ENCODE measurements around the gene LHX6. TPM values are rescaled to one million over a fixed set of nuclear protein-coding genes. Genes with fewer than 3 reads are reported as not detected.

The LHX6 gene
- total RNA-seq, 2 experiments from 2014 or later: not detected

- Mint-ChIP-seq H3K36me3 (ENCODE audit: low read depth) (no peaks in the 10 kb centered on the region), H3K27ac (no peak overlapping the region), H3K4me3 (no peak overlapping the region), H3K9me3 (no peaks in the 10 kb centered on the region), H3K4me1 (peaks cover 33% of the 10 kb centered on the region), H3K27me3 (peaks cover 90% of the 10 kb centered on the region)
- ChIA-PET CTCF (interaction anchor here (1.1 kb wide), 1 partner anchor 133 kb away, joined by 3 read pairs; no protein-coding TSS in a partner anchor), POLR2A (no interaction called here)
- no peak for DNase-seq
These were observed 11.1 kb downstream of the LHX6 start for GRCh38 chr9:122217640-122218039.

- Mint-ChIP-seq H3K4me1 (peaks cover 33% of the 10 kb centered on the region), H3K36me3 (ENCODE audit: low read depth) (no peaks in the 10 kb centered on the region), H3K9me3 (no peaks in the 10 kb centered on the region), H3K27me3 (peaks cover 90% of the 10 kb centered on the region), H3K4me3 (no peak overlapping the region), H3K27ac (no peak overlapping the region)
- ChIA-PET CTCF (interaction anchor here (1.1 kb wide), 1 partner anchor 134 kb away, joined by 3 read pairs; no protein-coding TSS in a partner anchor), POLR2A (no interaction called here)
- DNase-seq: no peak
These were observed 11.8 kb downstream of the LHX6 start for GRCh38 chr9:122216798-122217418.

DNA sequence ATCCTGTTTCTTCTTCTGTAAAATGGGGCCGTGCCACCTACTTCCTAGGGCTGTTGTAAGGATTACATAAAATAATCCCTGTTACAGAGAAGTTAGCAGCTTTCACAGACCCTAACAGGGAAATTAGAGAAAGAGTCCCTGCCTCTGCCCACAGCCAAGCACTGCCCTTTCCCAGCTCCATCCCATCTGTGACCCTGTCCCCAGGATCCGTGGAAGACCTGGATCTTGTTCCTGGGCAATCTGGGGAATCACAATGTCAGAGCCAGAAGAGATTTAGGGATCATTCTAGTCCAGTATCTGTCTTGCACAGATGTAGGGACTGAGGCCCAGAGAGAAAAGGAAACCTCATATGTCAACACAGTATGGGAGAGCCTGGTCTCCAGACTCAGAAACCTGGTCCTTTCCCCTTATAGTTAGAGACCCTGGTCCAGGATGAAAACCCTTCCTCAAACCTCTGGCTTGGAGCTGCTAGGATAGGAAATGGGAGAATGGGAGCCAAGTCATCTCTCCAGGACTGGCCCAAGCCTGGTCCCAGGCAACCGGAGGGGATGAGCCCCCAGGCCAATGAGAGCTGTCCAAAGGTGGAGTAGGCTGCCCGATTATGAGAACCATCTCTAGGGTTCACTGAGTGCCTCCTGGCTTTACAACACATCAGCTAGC lies 12.5 kb downstream of the LHX6 start:
- CTCF ChIA-PET: interaction anchor here (1.1 kb wide), 1 partner anchor 134 kb away, joined by 3 read pairs; no protein-coding TSS in a partner anchor
- no peak for DNase-seq
- H3K27ac Mint-ChIP-seq: no peak overlapping the region
- H3K4me3 Mint-ChIP-seq: no peak overlapping the region
- no peaks in the 10 kb centered on the region for H3K36me3 Mint-ChIP-seq (ENCODE audit: low read depth)
- peaks cover 90% of the 10 kb centered on the region for H3K27me3 Mint-ChIP-seq
- POLR2A ChIA-PET: no interaction called here
- no peaks in the 10 kb centered on the region for H3K9me3 Mint-ChIP-seq
- peaks cover 33% of the 10 kb centered on the region for H3K4me1 Mint-ChIP-seq

- H3K4me3 Mint-ChIP-seq: no peak overlapping the region
- H3K9me3 Mint-ChIP-seq: no peaks in the 10 kb centered on the region
- peaks cover 33% of the 10 kb centered on the region for H3K4me1 Mint-ChIP-seq
- no peak for DNase-seq
- peaks cover 89% of the 10 kb centered on the region for H3K27me3 Mint-ChIP-seq
- ChIA-PET POLR2A (no interaction called here), CTCF (no interaction called here)
- no peaks in the 10 kb centered on the region for H3K36me3 Mint-ChIP-seq (ENCODE audit: low read depth)
- H3K27ac Mint-ChIP-seq: no peak overlapping the region
These were observed 13.1 kb downstream of the LHX6 start for GRCh38 chr9:122215663-122216062.

DNA sequence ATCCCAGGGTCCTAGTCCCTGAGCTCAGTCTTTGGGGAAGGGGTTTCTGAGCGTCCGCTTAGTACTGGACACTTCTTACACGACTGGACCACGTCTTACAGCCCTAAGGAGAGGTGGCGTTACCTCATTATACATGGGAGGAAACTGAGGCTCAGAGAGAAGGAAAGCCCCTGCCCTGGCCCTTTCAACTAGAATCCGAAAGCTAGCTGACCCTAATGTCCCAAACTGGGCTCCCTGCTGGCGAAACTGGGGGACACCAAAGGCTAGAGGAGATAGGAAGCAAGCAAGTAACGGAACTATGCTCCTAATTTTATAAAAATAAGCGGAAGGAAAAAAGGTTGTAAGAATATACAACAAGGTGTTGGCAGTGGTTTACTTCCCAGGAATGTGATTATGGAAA lies 14.2 kb downstream of the LHX6 start:
- peak overlapping the region; percentile 52 for H3K4me3 Mint-ChIP-seq
- CTCF ChIA-PET: interaction anchor here (0.7 kb wide), 1 partner anchor 11 kb away, joined by 3 read pairs; no protein-coding TSS in a partner anchor

DNA sequence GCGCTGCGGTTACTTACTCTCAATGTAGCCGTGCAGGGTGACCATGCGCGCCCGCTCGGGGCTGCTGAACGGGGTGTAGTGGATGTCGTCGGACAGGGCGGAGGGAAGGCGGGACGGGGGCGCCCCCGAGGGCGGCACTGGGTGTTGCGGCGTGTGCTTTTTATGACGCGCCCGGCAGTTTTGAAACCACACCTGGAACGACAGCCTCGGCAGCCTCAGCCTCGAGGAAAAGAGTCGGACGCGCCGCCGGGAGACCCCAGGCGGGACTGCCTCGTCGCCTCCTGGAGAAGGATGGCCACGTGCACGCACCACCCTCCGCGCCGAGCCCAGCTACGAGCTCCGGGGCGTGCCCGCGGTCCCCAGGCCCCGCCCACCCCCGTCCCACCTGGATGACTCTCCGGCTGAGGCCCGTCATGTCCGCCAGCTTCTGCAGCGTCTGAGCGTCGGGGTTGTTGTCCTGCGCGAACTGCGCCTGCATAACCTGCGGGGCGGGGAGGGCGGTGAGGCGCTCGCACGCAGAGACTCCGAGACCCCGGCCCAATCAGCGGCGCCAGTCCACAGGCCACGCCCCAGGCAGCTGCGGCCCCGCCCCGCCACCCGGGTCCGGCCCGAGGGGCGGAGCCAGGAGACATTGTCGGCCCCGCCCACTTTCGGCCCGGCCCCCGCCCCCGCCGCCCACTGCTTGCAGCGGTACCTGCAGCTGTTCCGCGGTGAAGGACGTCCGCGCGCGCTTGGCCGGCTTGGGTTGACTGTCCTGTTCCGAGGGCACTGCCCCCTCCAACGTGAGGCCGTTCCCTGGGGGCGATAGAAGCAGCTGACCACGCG lies 15.0 kb downstream of the LHX6 start:
- H3K27ac Mint-ChIP-seq: no peak overlapping the region
- CTCF ChIA-PET: interaction anchor here (0.7 kb wide), 1 partner anchor 12 kb away, joined by 3 read pairs; no protein-coding TSS in a partner anchor
- DNase-seq: peak; percentile 63
- POLR2A ChIA-PET: no interaction called here
- peak overlapping the region; percentile 52 for H3K4me3 Mint-ChIP-seq
- H3K4me1 Mint-ChIP-seq: peaks cover 20% of the 10 kb centered on the region
- H3K9me3 Mint-ChIP-seq: no peaks in the 10 kb centered on the region
- H3K36me3 Mint-ChIP-seq (ENCODE audit: low read depth): no peaks in the 10 kb centered on the region
- peaks cover 76% of the 10 kb centered on the region for H3K27me3 Mint-ChIP-seq

More for the DNA sequence above, 14.2 kb downstream of the LHX6 start:
- Mint-ChIP-seq H3K27me3 (peaks cover 83% of the 10 kb centered on the region), H3K27ac (no peak overlapping the region), H3K4me1 (peaks cover 27% of the 10 kb centered on the region), H3K36me3 (ENCODE audit: low read depth) (no peaks in the 10 kb centered on the region), H3K9me3 (no peaks in the 10 kb centered on the region)
- no peak for DNase-seq
- POLR2A ChIA-PET: no interaction called here

- DNase-seq: no peak
- H3K4me1 Mint-ChIP-seq: peaks cover 14% of the 10 kb centered on the region
- CTCF ChIA-PET: no interaction called here
- H3K27me3 Mint-ChIP-seq: peaks cover 69% of the 10 kb centered on the region
- H3K4me3 Mint-ChIP-seq: peak overlapping the region; percentile 28
- POLR2A ChIA-PET: no interaction called here
- H3K36me3 Mint-ChIP-seq (ENCODE audit: low read depth): no peaks in the 10 kb centered on the region
- no peaks in the 10 kb centered on the region for H3K9me3 Mint-ChIP-seq
- H3K27ac Mint-ChIP-seq: no peak overlapping the region
These were observed 15.6 kb downstream of the LHX6 start for GRCh38 chr9:122213102-122213588.

DNA sequence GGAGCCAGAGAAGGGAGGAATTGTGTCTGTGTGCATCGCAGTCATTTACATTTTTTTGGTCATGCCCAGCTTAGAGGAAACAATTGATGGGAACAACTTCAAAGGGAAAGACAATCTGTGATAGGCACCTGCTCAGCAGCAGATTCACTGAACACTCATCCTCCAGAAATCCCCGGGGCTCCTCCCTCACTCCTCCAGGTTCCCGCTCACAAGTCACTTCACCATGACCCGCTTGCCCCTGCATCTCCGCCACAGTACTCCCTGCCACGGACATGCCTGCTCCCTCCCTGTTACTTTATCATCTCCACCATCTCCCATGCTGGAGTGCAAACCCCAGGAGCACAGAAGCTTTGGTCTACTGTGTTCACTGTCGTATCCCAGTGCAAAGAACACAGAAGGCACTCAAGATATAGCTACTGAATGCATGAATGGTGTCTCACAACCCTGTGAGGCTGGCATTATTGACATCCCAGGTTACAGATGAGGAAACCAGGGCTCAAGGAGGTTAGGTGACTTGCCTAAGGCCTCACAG lies 16.2 kb downstream of the LHX6 start:
- Mint-ChIP-seq H3K27ac (no peak overlapping the region), H3K4me1 (peaks cover 10% of the 10 kb centered on the region), H3K27me3 (peaks cover 63% of the 10 kb centered on the region), H3K9me3 (no peaks in the 10 kb centered on the region), H3K36me3 (ENCODE audit: low read depth) (no peaks in the 10 kb centered on the region), H3K4me3 (peak overlapping the region; percentile 28)
- POLR2A ChIA-PET: no interaction called here
- DNase-seq: no peak
- CTCF ChIA-PET: interaction anchor here (0.6 kb wide), 1 partner anchor 194 kb away, joined by 3 read pairs; no protein-coding TSS in a partner anchor

DNA sequence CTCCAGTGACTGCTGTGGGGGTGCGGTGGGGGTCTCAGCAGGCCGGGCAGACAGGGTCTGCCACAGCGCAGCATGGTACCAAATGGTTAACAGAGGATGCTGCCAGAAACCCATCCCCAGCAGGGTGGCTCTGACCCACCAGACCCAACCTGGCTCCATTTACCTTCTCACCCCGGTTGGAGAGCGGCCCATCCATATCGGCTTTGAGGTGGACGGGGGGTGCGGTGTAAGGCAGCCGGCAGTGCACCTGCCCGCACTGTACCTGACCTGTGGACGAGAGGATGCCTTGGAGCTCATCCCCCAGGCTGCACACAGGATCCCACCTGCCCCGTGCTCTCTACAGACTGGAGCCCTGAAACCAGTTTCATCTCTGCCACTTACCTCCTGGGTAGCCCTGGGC lies 19.3 kb downstream of the LHX6 start:
- Mint-ChIP-seq H3K4me3 (no peak overlapping the region), H3K27me3 (peaks cover 35% of the 10 kb centered on the region), H3K9me3 (no peaks in the 10 kb centered on the region), H3K27ac (no peak overlapping the region), H3K36me3 (ENCODE audit: low read depth) (no peaks in the 10 kb centered on the region), H3K4me1 (peaks cover 8% of the 10 kb centered on the region)
- ChIA-PET CTCF (interaction anchor here (1.1 kb wide), 1 partner anchor 43 kb away, joined by 4 read pairs; no protein-coding TSS in a partner anchor), POLR2A (interaction anchor here (0.5 kb wide), 1 partner anchor 29 kb away, joined by 3 read pairs; no protein-coding TSS in a partner anchor)
- no peak for DNase-seq

- H3K27me3 Mint-ChIP-seq: peaks cover 18% of the 10 kb centered on the region
- CTCF ChIA-PET: interaction anchor here (1.3 kb wide), 1 partner anchor 82 kb away, joined by 5 read pairs; no protein-coding TSS in a partner anchor
These were observed 21.7 kb downstream of the LHX6 start for GRCh38 chr9:122207096-122207495.

DNA sequence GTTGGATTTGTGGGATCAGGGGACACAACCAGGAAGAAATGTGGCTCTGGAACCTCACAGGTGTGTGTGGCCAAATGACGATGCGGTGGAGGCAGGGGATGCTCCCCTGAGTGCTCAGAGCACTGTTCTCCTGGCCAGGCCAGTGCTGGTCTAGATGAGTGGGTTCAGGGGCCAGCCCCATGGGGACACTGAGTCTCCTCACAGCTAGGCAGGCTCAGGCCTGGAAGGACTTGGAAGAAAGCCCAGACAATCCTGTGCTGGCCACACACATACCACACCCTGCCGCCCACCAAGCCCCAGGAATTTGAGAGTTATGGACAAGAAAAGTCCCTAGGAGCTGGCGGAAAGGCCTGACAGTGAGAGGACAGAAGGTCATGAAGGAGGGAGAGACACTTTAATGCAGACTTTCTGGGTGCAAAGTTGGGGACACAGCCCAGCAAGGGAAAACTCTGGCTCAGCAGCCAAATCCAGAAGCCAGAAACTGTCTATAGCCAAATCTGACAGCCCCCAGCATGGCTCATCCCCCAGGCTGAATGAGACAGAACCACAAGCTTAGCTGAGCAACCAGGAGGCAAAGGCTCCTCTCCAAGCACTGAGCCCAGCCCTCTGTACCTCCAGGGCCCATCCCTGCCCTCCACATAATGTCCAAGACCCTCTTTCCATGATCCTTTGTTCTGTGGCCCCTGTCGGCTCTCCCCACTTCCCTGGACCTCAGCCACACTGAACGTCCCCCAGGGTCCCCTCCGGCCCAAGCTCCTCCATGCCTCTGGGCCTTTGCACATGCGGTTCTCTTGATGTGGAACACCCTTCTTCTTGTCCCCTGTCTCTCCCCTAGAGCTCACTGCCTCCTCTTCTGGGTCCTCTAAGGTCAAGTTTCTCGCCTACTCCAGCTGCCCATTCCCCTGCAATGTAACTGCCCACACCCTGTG lies 22.4 kb downstream of the LHX6 start:
- POLR2A ChIA-PET: no interaction called here
- CTCF ChIA-PET: interaction anchor here (1.3 kb wide), 1 partner anchor 81 kb away, joined by 5 read pairs; no protein-coding TSS in a partner anchor
- Mint-ChIP-seq H3K27ac (no peak overlapping the region), H3K4me3 (no peak overlapping the region), H3K9me3 (no peaks in the 10 kb centered on the region), H3K27me3 (peaks cover 11% of the 10 kb centered on the region), H3K4me1 (no peaks in the 10 kb centered on the region), H3K36me3 (ENCODE audit: low read depth) (no peaks in the 10 kb centered on the region)
- no peak for DNase-seq

More at GRCh38 chr9:122207096-122207495, 21.7 kb downstream of the LHX6 start:
- POLR2A ChIA-PET: interaction anchor here (0.5 kb wide), 1 partner anchor 22 kb away, joined by 3 read pairs; no protein-coding TSS in a partner anchor
- H3K27ac Mint-ChIP-seq: no peak overlapping the region
- H3K36me3 Mint-ChIP-seq (ENCODE audit: low read depth): no peaks in the 10 kb centered on the region
- no peaks in the 10 kb centered on the region for H3K9me3 Mint-ChIP-seq
- DNase-seq: no peak
- no peaks in the 10 kb centered on the region for H3K4me1 Mint-ChIP-seq
- no peak overlapping the region for H3K4me3 Mint-ChIP-seq

All from activated CD4-positive, alpha-beta T cell treated with anti-CD3 and anti-CD28 coated beads, Interleukin-2, amount 10 ng/mL, durations not matched to agents 7 days and 5 days (primary cell).